Gastrocnemius medialis (tissue), 4 donors: ENCODE measurements around the gene DIP2C. TPM values are rescaled to one million over a fixed set of nuclear protein-coding genes. Genes with fewer than 3 reads are reported as not detected.

Experiments
- ATAC-seq, 2 donors: fragments of 150-250 bp; one replicate each; pipeline ENCODE4 v1.9.1; 2016
- DNase-seq, 2 donors: peaks; one replicate each; pipeline ENCODE4 v3.0.0-alpha.2; 2019
- H3K27ac ChIP-seq, 4 donors: fragments of 200-600 bp; sonication (generic); 1 replicate in 1 of 4; 2 replicates in 3 of 4; pipeline ENCODE4 v1.5.1; 2016 to 2018; ENCODE audit warnings: mild to moderate bottlenecking in 2 of 4, moderate library complexity in 1 of 4
- H3K27me3 ChIP-seq, 3 donors: fragments of 200-600 bp; sonication (generic) in 2 of 3; 1 replicate in 1 of 3; 2 replicates in 2 of 3; pipeline versions ENCODE4 v1.5.1 to v1.6.0; 2016 to 2019; ENCODE audit warnings: mild to moderate bottlenecking in 1 of 3, moderate library complexity in 1 of 3
- H3K36me3 ChIP-seq, 2 donors: fragments of 200-600 bp; sonication (generic) in 1 of 2; one replicate each; pipeline ENCODE4 v1.5.1; 2017 to 2018
- H3K4me1 ChIP-seq, 2 donors: fragments of 200-600 bp; sonication (generic) in 1 of 2; one replicate each; pipeline ENCODE4 v1.5.1; 2016 to 2017; ENCODE audit warnings: mild to moderate bottlenecking in 2 of 2
- H3K4me3 ChIP-seq, 4 donors: fragments of 200-600 bp; sonication (generic) in 3 of 4; 1 replicate in 1 of 4; 2 replicates in 3 of 4; pipeline ENCODE4 v1.5.1; 2016 to 2019; ENCODE audit warnings: mild to moderate bottlenecking in 2 of 4
- H3K9me3 ChIP-seq, 3 donors: fragments of 200-600 bp; sonication (generic) in 2 of 3; 1 replicate in 1 of 3; 2 replicates in 2 of 3; pipeline ENCODE4 v1.5.1; 2016 to 2019
- CTCF ChIP-seq, 5 experiments: fragments of 450-650 bp in 3 of 5; fragments of 200-600 bp in 2 of 5; sonication (generic) in 2 of 5; IDR thresholded peaks in 4 of 5; conservative IDR thresholded peaks in 1 of 5; 1 replicate in 4 of 5; 2 replicates in 1 of 5; pipeline ENCODE4 v1.5.1; 2016 to 2019; ENCODE audit warnings: antibody characterized with exemption in 5 of 5, mild to moderate bottlenecking in 3 of 5, moderate library complexity in 3 of 5
- POLR2A ChIP-seq, 2 donors: fragments of 450-650 bp; IDR thresholded peaks; one replicate each; pipeline ENCODE4 v1.6.1; 2017; ENCODE audit warnings: antibody characterized with exemption in 2 of 2, mild to moderate bottlenecking in 2 of 2, moderate library complexity in 2 of 2
- in situ Hi-C, 4 donors: fragments of 200-750 bp; cut with MboI; loops; one replicate each; pipeline versions ENCODE4 v1.15.0 to v1.8.0; 2017; ENCODE audit warnings: low sequenced_read_pairs in 4 of 4
- intact Hi-C: fragments of 100-400 bp; cut with DNase I; formaldehyde crosslinking; loops from one replicate; pipeline ENCODE4 v1.15.1; 2023; ENCODE audit warnings: low total_unique reads
- total RNA-seq, 4 donors: library from RNA; depleted of rRNA; stranded (reverse); fragments of >200 nt; gene quantifications; one replicate each; pipeline versions ENCODE4 v1.1.0 to v1.2.3, GENCODE V29; 2016

Gene DIP2C
- total RNA-seq, 4 donors from 2014 or later = 19.1 to 60.0 (median 30.2) TPM

GRCh38 chr10:298033-298432, 391.4 kb downstream of the DIP2C start:
- DNase-seq (no peak), ATAC-seq (no peak)
- in situ Hi-C loops (no loop called here), intact Hi-C loops (no loop called here)
- H3K27me3 ChIP-seq = no peaks in the 10 kb centered on the region
- no peaks in the 10 kb centered on the region for H3K9me3 ChIP-seq
- no peak for TF ChIP-seq CTCF (IDR thresholded peaks at IDR 0.05 in 4 of 5, conservative IDR thresholded peaks at IDR 0.05 in 1 of 5)
- no peak for TF ChIP-seq POLR2A (IDR thresholded peaks at IDR 0.05)
- H3K27ac ChIP-seq = no peak overlapping the region
- no peaks in the 10 kb centered on the region for H3K4me1 ChIP-seq
- peaks cover 0 to 11% of the 10 kb centered on the region in 2 donors for H3K36me3 ChIP-seq
- H3K4me3 ChIP-seq = no peak overlapping the region

- in situ Hi-C loops (no loop called here), intact Hi-C loops (no loop called here)
- Histone ChIP-seq H3K4me1 (no peaks in the 10 kb centered on the region), H3K4me3 (no peak overlapping the region), H3K27ac (no peak overlapping the region), H3K9me3 (no peaks in the 10 kb centered on the region), H3K36me3 (peaks cover 0 to 11% of the 10 kb centered on the region in 2 donors), H3K27me3 (no peaks in the 10 kb centered on the region)
- TF ChIP-seq CTCF (IDR thresholded peaks at IDR 0.05 in 4 of 5, conservative IDR thresholded peaks at IDR 0.05 in 1 of 5) (no peak), POLR2A (IDR thresholded peaks at IDR 0.05) (no peak)
- no peak for DNase-seq
- no peak for ATAC-seq
These were observed 391.9 kb downstream of the DIP2C start for GRCh38 chr10:297567-297966.

GRCh38 chr10:293636-294035, 395.8 kb downstream of the DIP2C start:
- ATAC-seq = no peak
- in situ Hi-C loops = no loop called here
- no peaks in the 10 kb centered on the region for H3K36me3 ChIP-seq

GRCh38 chr10:290026-290725, 399.3 kb downstream of the DIP2C start:
- no peak for DNase-seq
- H3K4me1 ChIP-seq = no peaks in the 10 kb centered on the region
- no peaks in the 10 kb centered on the region for H3K9me3 ChIP-seq
- H3K27ac ChIP-seq = no peak overlapping the region
- in situ Hi-C loops = no loop called here
- intact Hi-C loops = no loop called here
- H3K36me3 ChIP-seq = peaks cover 0 to 9% of the 10 kb centered on the region in 2 donors
- no peaks in the 10 kb centered on the region for H3K27me3 ChIP-seq
- no peak overlapping the region for H3K4me3 ChIP-seq
- TF ChIP-seq CTCF (IDR thresholded peaks at IDR 0.05 in 4 of 5, conservative IDR thresholded peaks at IDR 0.05 in 1 of 5) (no peak), POLR2A (IDR thresholded peaks at IDR 0.05) (no peak)
- ATAC-seq = no peak

More at GRCh38 chr10:293636-294035, 395.8 kb downstream of the DIP2C start:
- Histone ChIP-seq H3K4me1 (no peaks in the 10 kb centered on the region), H3K4me3 (no peak overlapping the region), H3K9me3 (no peaks in the 10 kb centered on the region), H3K27me3 (no peaks in the 10 kb centered on the region), H3K27ac (no peak overlapping the region)
- TF ChIP-seq POLR2A (IDR thresholded peaks at IDR 0.05) (no peak), CTCF (IDR thresholded peaks at IDR 0.05 in 4 of 5, conservative IDR thresholded peaks at IDR 0.05 in 1 of 5) (no peak)
- intact Hi-C loops = no loop called here
- DNase-seq = no peak

GRCh38 chr10:289581-289980, 399.9 kb downstream of the DIP2C start:
- Histone ChIP-seq H3K27ac (no peak overlapping the region), H3K9me3 (no peaks in the 10 kb centered on the region), H3K4me1 (no peaks in the 10 kb centered on the region), H3K4me3 (no peak overlapping the region), H3K27me3 (no peaks in the 10 kb centered on the region), H3K36me3 (peaks cover 0 to 15% of the 10 kb centered on the region in 2 donors)
- in situ Hi-C loops = no loop called here
- DNase-seq = no peak
- TF ChIP-seq CTCF (IDR thresholded peaks at IDR 0.05 in 4 of 5, conservative IDR thresholded peaks at IDR 0.05 in 1 of 5) = no peak
- no peak for TF ChIP-seq POLR2A (IDR thresholded peaks at IDR 0.05)
- intact Hi-C loops = no loop called here
- no peak for ATAC-seq
